HEK293 (cell line): ENCODE measurements around the gene DYNLRB2.

Source experiments
- CTCF ChIA-PET: fragments of 350-600 bp; formaldehyde crosslinking; extraction: SDS; loops from one replicate; lab custom pipeline; 2021; ENCODE audit warnings: antibody characterized with exemption; lab: Yijun Ruan, JAX
- POLR2A ChIA-PET: fragments of 300-600 bp; formaldehyde crosslinking; extraction: SDS; loops from one replicate; lab custom pipeline; 2020; ENCODE audit warnings: antibody characterized with exemption, inconsistent platforms; lab: Yijun Ruan, JAX
- H3K27ac ChIP-seq: fragments of 200-500 bp; sonication (Bioruptor generic); 2 replicates; pipeline ENCODE4 v1.5.1; 2014; ENCODE audit warnings: low read depth, low read length, control low read depth, inconsistent platforms; ENCODE audit errors: extremely low read depth
- H3K36me3 ChIP-seq, 2 experiments: fragments of 200-500 bp in 1 of 2; sonication (Bioruptor generic) in 1 of 2; 1 replicate in 1 of 2; 2 replicates in 1 of 2; pipeline ENCODE4 v1.5.1; 2014 to 2017; ENCODE audit warnings: inconsistent platforms in 2 of 2, low read length in 2 of 2; ENCODE audit not compliant: control insufficient read depth in 2 of 2, insufficient read depth in 1 of 2
- H3K4me1 ChIP-seq: fragments of 200-500 bp; sonication (Bioruptor generic); 2 replicates; pipeline ENCODE4 v1.5.1; 2014; ENCODE audit warnings: mild to moderate bottlenecking, low read length, inconsistent platforms; ENCODE audit not compliant: control insufficient read depth, insufficient read depth
- H3K4me3 ChIP-seq: 2 replicates; pipeline ENCODE4 v1.5.1; 2011; ENCODE audit warnings: low read depth, mild to moderate bottlenecking, control low read depth, low read length, moderate library complexity
- H3K9me3 ChIP-seq: fragments of 200-500 bp; sonication (Bioruptor generic); 2 replicates; pipeline ENCODE4 v1.5.1; 2014; ENCODE audit warnings: low read depth, low read length, inconsistent platforms; ENCODE audit not compliant: control insufficient read depth, insufficient read depth
- HOXA7 ChIP-seq: sonication (generic); formaldehyde crosslinking; IDR thresholded peaks from 2 replicates; pipeline ENCODE4 v1.8.1; 2022; ENCODE audit warnings: missing genetic modification reagents, borderline replicate concordance
- KLF16 ChIP-seq: fragments of 450-650 bp; formaldehyde crosslinking; IDR thresholded peaks from 2 replicates; pipeline ENCODE4 v1.5.1; 2017; ENCODE audit warnings: missing biosample characterization, missing genetic modification characterization
- SP7 ChIP-seq: fragments of 450-650 bp; formaldehyde crosslinking; IDR thresholded peaks from 2 replicates; pipeline ENCODE4 v1.5.1; 2016; ENCODE audit warnings: missing biosample characterization, missing genetic modification characterization
- WT1 ChIP-seq: fragments of 450-650 bp; formaldehyde crosslinking; IDR thresholded peaks from 2 replicates; pipeline ENCODE4 v1.5.1; 2016; ENCODE audit warnings: missing biosample characterization, missing genetic modification characterization
- ZBTB11 ChIP-seq: fragments of 450-650 bp; formaldehyde crosslinking; conservative IDR thresholded peaks from 2 replicates; pipeline ENCODE4 v1.5.1; 2016; ENCODE audit warnings: low read depth, missing biosample characterization, missing genetic modification characterization
- ZBTB49 ChIP-seq: fragments of 450-650 bp; formaldehyde crosslinking; IDR thresholded peaks from 2 replicates; pipeline ENCODE4 v1.5.1; 2016; ENCODE audit warnings: missing biosample characterization, missing genetic modification characterization, low read depth
- ZNF112 ChIP-seq: fragments of 450-650 bp; formaldehyde crosslinking; IDR thresholded peaks from 2 replicates; pipeline ENCODE4 v1.5.0; 2017; ENCODE audit warnings: missing biosample characterization, missing genetic modification characterization
- ZNF132 ChIP-seq: fragments of 450-650 bp; formaldehyde crosslinking; IDR thresholded peaks from 2 replicates; pipeline ENCODE4 v1.5.1; 2017; ENCODE audit warnings: missing biosample characterization, missing genetic modification characterization, borderline replicate concordance
- ZNF157 ChIP-seq: fragments of 450-650 bp; formaldehyde crosslinking; IDR thresholded peaks from 2 replicates; pipeline ENCODE4 v1.5.1; 2016; ENCODE audit warnings: missing biosample characterization, missing genetic modification characterization
- ZNF211 ChIP-seq: fragments of 450-650 bp; formaldehyde crosslinking; IDR thresholded peaks from 2 replicates; pipeline ENCODE4 v1.5.1; 2016; ENCODE audit warnings: low read depth, missing biosample characterization, missing genetic modification characterization
- ZNF302 ChIP-seq: fragments of 450-650 bp; formaldehyde crosslinking; IDR thresholded peaks from 2 replicates; pipeline ENCODE4 v1.5.1; 2016; ENCODE audit warnings: missing biosample characterization, missing genetic modification characterization, low read depth
- ZNF324 ChIP-seq: fragments of 450-650 bp; formaldehyde crosslinking; IDR thresholded peaks from 2 replicates; pipeline ENCODE4 v1.5.1; 2016; ENCODE audit warnings: missing biosample characterization, missing genetic modification characterization
- ZNF510 ChIP-seq: fragments of 450-650 bp; formaldehyde crosslinking; IDR thresholded peaks from 2 replicates; pipeline ENCODE4 v1.5.1; 2018; ENCODE audit warnings: mild to moderate bottlenecking, missing genetic modification characterization, missing biosample characterization; ENCODE audit not compliant: insufficient replicate concordance
- ZNF530 ChIP-seq: fragments of 450-650 bp; formaldehyde crosslinking; IDR thresholded peaks from 2 replicates; pipeline ENCODE4 v1.5.1; 2016; ENCODE audit warnings: low read depth, missing biosample characterization, missing genetic modification characterization
- ZNF610 ChIP-seq: fragments of 450-650 bp; formaldehyde crosslinking; IDR thresholded peaks from 2 replicates; pipeline ENCODE4 v1.5.1; 2016; ENCODE audit warnings: missing biosample characterization, missing genetic modification characterization, borderline replicate concordance
- ZNF623 ChIP-seq: fragments of 450-650 bp; formaldehyde crosslinking; IDR thresholded peaks from 2 replicates; pipeline ENCODE4 v1.5.1; 2016; ENCODE audit warnings: missing biosample characterization, missing genetic modification characterization
- ZNF629 ChIP-seq: fragments of 450-650 bp; formaldehyde crosslinking; IDR thresholded peaks from 2 replicates; pipeline ENCODE4 v1.5.1; 2017; ENCODE audit warnings: missing biosample characterization, missing genetic modification characterization
- ZNF707 ChIP-seq: fragments of 450-650 bp; formaldehyde crosslinking; IDR thresholded peaks from 2 replicates; pipeline ENCODE4 v1.5.1; 2016; ENCODE audit warnings: missing biosample characterization, missing genetic modification characterization
- ZNF768 ChIP-seq: fragments of 450-650 bp; formaldehyde crosslinking; IDR thresholded peaks from 2 replicates; pipeline ENCODE4 v1.5.1; 2018; ENCODE audit warnings: missing biosample characterization, mild to moderate bottlenecking, missing genetic modification characterization
- ZNF777 ChIP-seq: fragments of 450-650 bp; formaldehyde crosslinking; IDR thresholded peaks from 2 replicates; pipeline ENCODE4 v1.5.1; 2017; ENCODE audit warnings: missing biosample characterization, missing genetic modification characterization, borderline replicate concordance
- ZSCAN4 ChIP-seq: fragments of 450-650 bp; formaldehyde crosslinking; IDR thresholded peaks from 2 replicates; pipeline ENCODE4 v1.5.1; 2017; ENCODE audit warnings: missing biosample characterization, missing genetic modification characterization
- ZXDB ChIP-seq: fragments of 450-650 bp; formaldehyde crosslinking; IDR thresholded peaks from 2 replicates; pipeline ENCODE4 v1.5.1; 2016; ENCODE audit warnings: missing biosample characterization, missing genetic modification characterization
- TF ChIP-seq, protein P1 (sequence below): fragments of 450-650 bp; formaldehyde crosslinking; IDR thresholded peaks from 2 replicates; pipeline ENCODE4; 2016; ENCODE audit warnings: missing biosample characterization, missing genetic modification characterization
- TF ChIP-seq, protein P2 (sequence below): IDR thresholded peaks from 2 replicates; pipeline ENCODE4 v1.6.1; 2011; ENCODE audit warnings: mild to moderate bottlenecking, low read depth, low read length, borderline replicate concordance

DYNLRB2 gene

DNA sequence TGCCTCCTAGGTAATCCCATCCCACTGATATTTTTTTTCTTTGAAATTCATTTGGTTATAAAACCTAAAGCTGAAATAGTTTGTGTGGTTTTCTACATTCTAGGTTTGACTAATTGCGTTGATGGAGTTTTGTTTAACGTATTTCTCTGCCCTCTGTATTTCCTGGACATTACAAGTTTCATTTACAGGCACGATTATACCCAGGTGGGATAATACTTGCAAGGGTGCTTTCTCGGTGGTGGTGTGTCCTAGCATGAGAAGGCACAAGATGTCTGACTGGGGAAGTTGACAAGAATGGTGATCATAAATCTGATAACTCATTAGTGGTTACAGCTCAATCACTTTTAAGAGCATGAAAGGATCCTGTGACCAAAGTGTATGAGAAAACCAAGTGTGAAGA, 45.0 kb downstream of the DYNLRB2 start:
- H3K4me3 ChIP-seq = no peak overlapping the region
- no peak for TF ChIP-seq ZNF623 (tag by site-specific recombination)
- POLR2A ChIA-PET = no interaction called here
- H3K36me3 ChIP-seq = no peaks in the 10 kb centered on the region
- no peaks in the 10 kb centered on the region for H3K9me3 ChIP-seq
- no peak overlapping the region for H3K27ac ChIP-seq
- peaks cover 3% of the 10 kb centered on the region; the same call in 1 of the 2 replicates for H3K4me1 ChIP-seq
- CTCF ChIA-PET = no interaction called here

DNA sequence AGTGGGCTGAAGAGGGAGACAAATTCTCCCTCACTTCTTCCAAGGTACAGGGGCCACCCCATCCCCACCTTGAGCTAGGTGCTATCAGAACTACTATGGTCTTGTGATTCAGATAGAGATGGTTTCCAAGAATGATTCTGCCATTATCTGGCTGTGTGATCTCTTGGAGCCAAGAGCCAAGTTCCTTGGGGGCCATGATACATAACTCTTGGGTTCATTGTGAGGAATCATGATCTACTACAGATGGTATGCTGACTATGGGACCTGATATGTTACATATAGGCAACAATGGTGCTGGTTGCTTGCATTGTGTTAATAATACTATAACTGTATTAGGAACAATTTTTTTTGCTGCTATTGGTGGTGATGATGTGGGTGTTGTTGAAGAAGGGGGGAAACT, 45.7 kb downstream of the DYNLRB2 start:
- CTCF ChIA-PET = no interaction called here
- Histone ChIP-seq H3K4me1 (peaks cover 3% of the 10 kb centered on the region; the same call in 1 of the 2 replicates), H3K9me3 (no peaks in the 10 kb centered on the region)

GRCh38 chr16:80587071-80587470, 46.3 kb downstream of the DYNLRB2 start:
- Histone ChIP-seq H3K36me3 (no peaks in the 10 kb centered on the region), H3K4me1 (peaks cover 3% of the 10 kb centered on the region; the same call in 1 of the 2 replicates), H3K4me3 (no peak overlapping the region), H3K9me3 (no peaks in the 10 kb centered on the region), H3K27ac (no peak overlapping the region)
- CTCF ChIA-PET = no interaction called here
- POLR2A ChIA-PET = no interaction called here
- TF ChIP-seq ZNF132 (tag by site-specific recombination) (no peak), ZNF530 (tag by site-specific recombination) (no peak), ZNF707 (tag by site-specific recombination) (no peak), ZNF112 (tag by site-specific recombination) (no peak), WT1 (tag by site-specific recombination) (no peak), ZBTB11 (tag by site-specific recombination) (no peak), ZNF768 (tag by site-specific recombination) (no peak), ZXDB (tag by site-specific recombination) (no peak), ZNF610 (tag by site-specific recombination) (no peak), ZNF211 (tag by site-specific recombination) (no peak), ZSCAN4 (tag by site-specific recombination) (no peak), ZNF302 (tag by site-specific recombination) (no peak), HOXA7 (CRISPR knock-in tag) (no peak), KLF16 (tag by site-specific recombination) (no peak)
- TF ChIP-seq, protein P1, sequence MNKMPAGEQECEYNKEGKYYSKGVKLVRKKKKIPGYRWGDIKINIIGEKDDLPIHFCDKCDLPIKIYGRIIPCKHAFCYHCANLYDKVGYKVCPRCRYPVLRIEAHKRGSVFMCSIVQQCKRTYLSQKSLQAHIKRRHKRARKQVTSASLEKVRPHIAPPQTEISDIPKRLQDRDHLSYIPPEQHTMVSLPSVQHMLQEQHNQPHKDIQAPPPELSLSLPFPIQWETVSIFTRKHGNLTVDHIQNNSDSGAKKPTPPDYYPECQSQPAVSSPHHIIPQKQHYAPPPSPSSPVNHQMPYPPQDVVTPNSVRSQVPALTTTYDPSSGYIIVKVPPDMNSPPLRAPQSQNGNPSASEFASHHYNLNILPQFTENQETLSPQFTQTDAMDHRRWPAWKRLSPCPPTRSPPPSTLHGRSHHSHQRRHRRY (tag by site-specific recombination) = no peak

More for the DNA sequence above, 45.7 kb downstream of the DYNLRB2 start:
- Histone ChIP-seq H3K4me3 (no peak overlapping the region), H3K27ac (no peak overlapping the region), H3K36me3 (no peaks in the 10 kb centered on the region)
- POLR2A ChIA-PET = no interaction called here
- TF ChIP-seq ZNF510 (tag by site-specific recombination) = no peak
- no peak for TF ChIP-seq ZNF324 (tag by site-specific recombination)
- TF ChIP-seq, protein P2, sequence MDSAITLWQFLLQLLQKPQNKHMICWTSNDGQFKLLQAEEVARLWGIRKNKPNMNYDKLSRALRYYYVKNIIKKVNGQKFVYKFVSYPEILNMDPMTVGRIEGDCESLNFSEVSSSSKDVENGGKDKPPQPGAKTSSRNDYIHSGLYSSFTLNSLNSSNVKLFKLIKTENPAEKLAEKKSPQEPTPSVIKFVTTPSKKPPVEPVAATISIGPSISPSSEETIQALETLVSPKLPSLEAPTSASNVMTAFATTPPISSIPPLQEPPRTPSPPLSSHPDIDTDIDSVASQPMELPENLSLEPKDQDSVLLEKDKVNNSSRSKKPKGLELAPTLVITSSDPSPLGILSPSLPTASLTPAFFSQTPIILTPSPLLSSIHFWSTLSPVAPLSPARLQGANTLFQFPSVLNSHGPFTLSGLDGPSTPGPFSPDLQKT = no peak
- no peak for TF ChIP-seq ZNF777 (tag by site-specific recombination)
- no peak for TF ChIP-seq ZNF629 (tag by site-specific recombination)
- no peak for TF ChIP-seq ZNF157 (tag by site-specific recombination)
- no peak for TF ChIP-seq ZBTB49 (tag by site-specific recombination)
- TF ChIP-seq SP7 = no peak
